Neutrophil (primary cell): ENCODE results near the gene SSU72.

ENCODE experiments used
- H3K27ac ChIP-seq: fragments of 200-600 bp; sonication (generic); 2 replicates; pipeline ENCODE4 v1.5.1; 2016; ENCODE audit warnings: mild to moderate bottlenecking, moderate library complexity
- H3K27me3 ChIP-seq: fragments of 200-600 bp; sonication (generic); 2 replicates; pipeline ENCODE4 v1.6.0; 2016; ENCODE audit warnings: mild to moderate bottlenecking
- H3K36me3 ChIP-seq: fragments of 200-600 bp; sonication (generic); 2 replicates; pipeline ENCODE4 v1.5.1; 2017
- H3K4me1 ChIP-seq, 2 experiments: fragments of 200-600 bp in 1 of 2; sonication (generic) in 1 of 2; 1 replicate in 1 of 2; 2 replicates in 1 of 2; pipeline versions ENCODE4 v1.5.1 to v1.6.1; 2013 to 2016; ENCODE audit warnings: low read depth in 1 of 2, low read length in 1 of 2, mild to moderate bottlenecking in 1 of 2, moderate library complexity in 1 of 2; ENCODE audit not compliant: control insufficient read depth in 1 of 2, insufficient read depth in 1 of 2
- H3K4me3 ChIP-seq, 2 experiments: fragments of 200-600 bp in 1 of 2; sonication (generic) in 1 of 2; 1 replicate in 1 of 2; 2 replicates in 1 of 2; pipeline ENCODE4 v1.5.1; 2013 to 2016; ENCODE audit warnings: low read depth in 1 of 2, low read length in 1 of 2, mild to moderate bottlenecking in 1 of 2, moderate library complexity in 1 of 2
- H3K9me3 ChIP-seq: fragments of 200-600 bp; sonication (generic); 2 replicates; pipeline ENCODE4 v1.5.1; 2016
- CTCF ChIP-seq: fragments of 200-600 bp; sonication (generic); IDR thresholded peaks from 2 replicates; pipeline ENCODE4 v1.5.1; 2016; ENCODE audit warnings: antibody characterized with exemption

The SSU72 gene

GRCh38 chr1:1617516-1617915 lies 42.9 kb upstream of the SSU72 start:
- no peak for TF ChIP-seq CTCF
- H3K9me3 ChIP-seq = no peaks in the 10 kb centered on the region
- H3K36me3 ChIP-seq = no peaks in the 10 kb centered on the region
- no peak overlapping the region for H3K27ac ChIP-seq
- H3K4me1 ChIP-seq = peaks cover 27 to 30% of the 10 kb centered on the region in 2 experiments
- no peaks in the 10 kb centered on the region for H3K27me3 ChIP-seq
- no peak overlapping the region for H3K4me3 ChIP-seq

GRCh38 chr1:1616838-1617237 lies 42.2 kb upstream of the SSU72 start:
- H3K27ac ChIP-seq = no peak overlapping the region
- H3K36me3 ChIP-seq = no peaks in the 10 kb centered on the region
- H3K4me3 ChIP-seq = peak overlapping the region; percentile 82 to 99
- H3K9me3 ChIP-seq = no peaks in the 10 kb centered on the region
- peaks cover 27 to 30% of the 10 kb centered on the region in 2 experiments for H3K4me1 ChIP-seq
- TF ChIP-seq CTCF = no peak
- H3K27me3 ChIP-seq = no peaks in the 10 kb centered on the region

DNA sequence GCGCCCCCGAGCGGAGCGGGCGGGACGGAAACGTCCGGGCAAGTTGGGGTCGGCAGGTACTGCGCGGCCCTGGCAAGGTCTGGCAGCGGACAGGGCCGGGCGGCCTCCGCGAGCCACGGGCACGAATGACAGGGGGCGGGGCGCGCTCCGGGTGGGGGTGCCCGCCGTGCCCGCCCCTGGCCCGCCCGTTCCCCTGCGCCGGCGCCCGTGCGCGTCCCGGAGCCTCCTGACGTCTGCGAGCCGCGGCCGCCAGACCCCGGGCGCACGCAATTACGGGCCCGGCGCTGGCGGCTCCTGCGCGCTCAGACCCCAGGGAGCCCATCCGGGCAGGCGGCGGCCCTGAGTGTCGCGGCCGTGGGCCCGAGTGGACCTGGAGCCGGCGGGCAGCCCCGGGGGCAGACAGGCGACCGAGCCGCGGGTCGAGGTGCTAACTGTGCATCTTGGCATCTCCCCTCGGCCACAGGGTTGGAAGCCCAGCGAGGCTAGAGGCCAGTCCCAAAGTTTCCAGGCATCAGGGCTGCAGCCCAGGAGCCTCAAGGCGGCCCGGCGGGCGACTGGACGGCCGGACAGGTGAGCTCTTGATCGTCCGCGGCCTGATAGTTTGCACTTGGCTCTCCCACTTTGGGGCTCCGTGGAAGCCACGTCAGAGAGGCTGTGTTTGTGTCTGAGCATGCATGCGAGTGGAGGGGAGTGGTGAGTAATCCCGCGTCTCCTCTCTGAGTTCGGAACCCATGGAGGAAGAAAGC lies 41.6 kb upstream of the SSU72 start:
- no peak for TF ChIP-seq CTCF
- H3K9me3 ChIP-seq = no peaks in the 10 kb centered on the region
- H3K36me3 ChIP-seq = no peaks in the 10 kb centered on the region
- no peaks in the 10 kb centered on the region for H3K27me3 ChIP-seq
- peaks cover 27 to 30% of the 10 kb centered on the region in 2 experiments for H3K4me1 ChIP-seq
- peak overlapping the region; percentile 82 to 99 for H3K4me3 ChIP-seq
- H3K27ac ChIP-seq = peak overlapping the region; percentile 99

- peaks cover 29 to 32% of the 10 kb centered on the region in 2 experiments for H3K4me1 ChIP-seq
- no peaks in the 10 kb centered on the region for H3K36me3 ChIP-seq
- no peaks in the 10 kb centered on the region for H3K9me3 ChIP-seq
- no peak for TF ChIP-seq CTCF
- peak within 1 kb of the TSS; percentile 99 for H3K27ac ChIP-seq
- peak within 1 kb of the TSS; percentile 82 to 99 for H3K4me3 ChIP-seq
- H3K27me3 ChIP-seq = no peaks in the 10 kb centered on the region
Measured at GRCh38 chr1:1615256-1616044, 40.8 kb upstream of the SSU72 start, which contains the start of gene MIB2. TSS of gene MIB2 (plus strand) at chr1:1615500. CDS start at chr1:1623453, 7,953 bp downstream.

DNA sequence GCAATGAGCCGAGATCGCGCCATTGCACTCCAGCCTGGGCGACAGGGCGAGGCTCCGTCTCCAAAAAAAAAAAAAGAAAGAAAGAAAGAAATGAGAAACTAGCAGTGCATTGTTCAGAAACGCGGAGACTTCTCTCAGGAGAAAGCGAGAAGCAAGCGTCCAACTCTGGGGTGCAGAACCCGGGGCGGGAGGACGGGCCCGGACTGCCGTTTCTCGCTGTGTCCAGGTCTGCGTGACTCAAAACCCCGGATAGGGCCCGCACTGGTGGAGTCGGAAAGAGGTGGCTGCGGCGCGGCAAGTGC lies 40.2 kb upstream of the SSU72 start:
- peak overlapping the region; percentile 99 for H3K27ac ChIP-seq
- peak overlapping the region; percentile 82 to 99 for H3K4me3 ChIP-seq
- no peaks in the 10 kb centered on the region for H3K27me3 ChIP-seq
- TF ChIP-seq CTCF = no peak
- no peaks in the 10 kb centered on the region for H3K9me3 ChIP-seq
- no peaks in the 10 kb centered on the region for H3K36me3 ChIP-seq
- peaks cover 35 to 37% of the 10 kb centered on the region in 2 experiments for H3K4me1 ChIP-seq
